CD4-positive, alpha-beta T cell (primary cell): ENCODE data around the gene PRR15L. TPM values are rescaled to one million over a fixed set of nuclear protein-coding genes. Genes with fewer than 3 reads are reported as not detected.
A peak's percentile ranks its signal among the peaks of the same experiment; 100 is the strongest.
"Not testable (repeated sequence)": the region's sequence is repeated elsewhere in the genome, so short reads cannot be mapped to it uniquely, and the experiment has no call there.

Experiments
- ATAC-seq: fragments of 200-7000 bp; cut with Tn5 transposase; one replicate; pipeline ENCODE4 v1.10.0; 2022; ENCODE audit warnings: mild to moderate bottlenecking; ENCODE audit not compliant: poor library complexity
- CTCF ChIA-PET: fragments of 350-600 bp; sonication (Branson Sonifier 250); formaldehyde crosslinking; loops from one replicate; lab custom pipeline; 2021; ENCODE audit warnings: antibody characterized with exemption, inconsistent platforms; lab: Charles Lee
- POLR2A ChIA-PET: fragments of 350-600 bp; sonication (Branson Sonifier 250); formaldehyde crosslinking; loops from one replicate; lab custom pipeline; 2021; ENCODE audit warnings: antibody characterized with exemption, inconsistent platforms; lab: Charles Lee
- DNase-seq, 14 experiments: peaks; one replicate each; pipeline ENCODE4 v3.0.0-alpha.2; 2013 to 2020; ENCODE audit warnings: mixed read lengths in 2 of 14
- H3K27ac ChIP-seq, 2 donors: one replicate each; pipeline versions ENCODE4 v1.5.1 to v1.7.0; 2013; ENCODE audit warnings: low read length in 2 of 2, low read depth in 1 of 2, mild to moderate bottlenecking in 1 of 2
- H3K27me3 ChIP-seq, 2 experiments: 1 replicate in 1 of 2; 2 replicates in 1 of 2; pipeline versions ENCODE4 v1.6.1 to v1.7.0; 2013; ENCODE audit warnings: low read length in 2 of 2, control low read depth in 1 of 2, mild to moderate bottlenecking in 1 of 2, moderate library complexity in 1 of 2; ENCODE audit not compliant: insufficient read depth in 2 of 2, control insufficient read depth in 1 of 2
- H3K36me3 ChIP-seq: one replicate; pipeline ENCODE4 v1.6.1; 2013; ENCODE audit warnings: low read length, control low read depth; ENCODE audit not compliant: insufficient read depth
- H3K4me1 ChIP-seq: one replicate; pipeline ENCODE4 v1.6.1; 2013; ENCODE audit warnings: low read length, control low read depth; ENCODE audit not compliant: insufficient read depth
- H3K4me3 ChIP-seq: one replicate; pipeline ENCODE4 v1.5.1; 2013; ENCODE audit warnings: mild to moderate bottlenecking, low read length, moderate library complexity
- H3K9me3 ChIP-seq, 2 experiments: 1 replicate in 1 of 2; 2 replicates in 1 of 2; pipeline versions ENCODE4 v1.6.1 to v1.7.0; 2013; ENCODE audit warnings: low read length in 2 of 2, mild to moderate bottlenecking in 2 of 2, control low read depth in 1 of 2, moderate library complexity in 1 of 2; ENCODE audit not compliant: control insufficient read depth in 1 of 2, insufficient read depth in 1 of 2
- H3K27ac Mint-ChIP-seq: one replicate; pipeline ENCODE4 v1.8.0; 2020; ENCODE audit warnings: mixed read lengths
- H3K27me3 Mint-ChIP-seq: one replicate; pipeline ENCODE4 v1.8.0; 2021; ENCODE audit warnings: mixed read lengths
- H3K36me3 Mint-ChIP-seq: one replicate; pipeline ENCODE4 v1.8.0; 2021; ENCODE audit warnings: low read depth, mixed read lengths
- H3K4me1 Mint-ChIP-seq: one replicate; pipeline ENCODE4 v1.8.0; 2021; ENCODE audit warnings: low read depth, mixed read lengths
- H3K4me3 Mint-ChIP-seq: one replicate; pipeline ENCODE4 v1.8.0; 2020; ENCODE audit warnings: mild to moderate bottlenecking, mixed read lengths
- H3K9me3 Mint-ChIP-seq: one replicate; pipeline ENCODE4 v1.8.0; 2020; ENCODE audit warnings: mixed read lengths
- intact Hi-C, 2 experiments: fragments of 100-400 bp; cut with DNase I in 1 of 2; cut with micrococcal nuclease in 1 of 2; formaldehyde crosslinking; loops; one replicate each; pipeline versions ENCODE4 v1.15.1 to v1.9.0; 2023 to 2025; cut with DNase I, micrococcal nuclease
- total RNA-seq, 174 experiments: library from RNA in 2 of 174; stranded (reverse) in 2 of 174; gene quantifications; one replicate each; pipeline ENCODE4 v1.2.3 and lab custom pipeline; 2021 to 2026
- TF ChIP-seq, protein P1 (sequence below): fragments of 200-600 bp; IDR thresholded peaks from one replicate; pipeline ENCODE4 v1.8.0; 2022; ENCODE audit warnings: antibody characterized with exemption, mild to moderate bottlenecking

Gene PRR15L
- total RNA-seq, 2 experiments from 2014 or later: not detected

DNA sequence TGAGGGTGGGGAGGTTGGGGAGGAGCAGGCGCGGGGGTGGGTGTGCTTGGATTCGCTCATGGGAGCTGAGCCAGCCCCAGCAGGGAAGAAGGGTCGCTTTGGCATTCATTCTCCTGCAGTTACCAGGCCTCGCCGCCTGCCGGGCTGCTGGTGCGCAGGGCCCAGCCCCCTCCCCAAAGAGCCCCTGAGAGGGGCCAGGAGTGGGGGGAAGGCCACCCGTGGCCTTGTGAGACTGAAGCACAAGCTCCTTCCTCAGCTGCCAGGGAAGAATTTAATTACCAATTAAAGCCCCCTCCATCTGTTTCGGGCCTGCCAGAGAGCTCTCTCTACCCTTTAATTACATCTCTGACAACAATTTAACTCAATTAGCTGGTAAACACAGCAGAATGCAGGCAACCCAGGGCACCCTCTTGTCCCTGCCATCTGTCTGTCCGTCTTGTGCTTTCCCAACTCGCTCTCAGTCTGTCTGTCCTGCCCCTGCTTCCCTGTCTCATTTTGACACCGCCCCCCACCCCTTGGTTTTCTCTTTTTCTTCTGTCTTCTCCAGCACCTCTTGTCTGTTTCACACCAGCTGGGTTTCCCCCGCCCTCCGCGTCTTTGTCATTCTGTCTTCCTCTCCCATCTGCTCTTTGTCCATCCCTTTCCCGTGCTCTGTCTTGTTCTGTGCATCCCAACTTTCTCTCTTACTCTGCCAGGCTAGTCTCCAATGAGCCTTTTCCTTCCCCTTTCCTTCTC lies 45.9 kb upstream of the PRR15L start:
- intact Hi-C loops: no loop called here

DNA sequence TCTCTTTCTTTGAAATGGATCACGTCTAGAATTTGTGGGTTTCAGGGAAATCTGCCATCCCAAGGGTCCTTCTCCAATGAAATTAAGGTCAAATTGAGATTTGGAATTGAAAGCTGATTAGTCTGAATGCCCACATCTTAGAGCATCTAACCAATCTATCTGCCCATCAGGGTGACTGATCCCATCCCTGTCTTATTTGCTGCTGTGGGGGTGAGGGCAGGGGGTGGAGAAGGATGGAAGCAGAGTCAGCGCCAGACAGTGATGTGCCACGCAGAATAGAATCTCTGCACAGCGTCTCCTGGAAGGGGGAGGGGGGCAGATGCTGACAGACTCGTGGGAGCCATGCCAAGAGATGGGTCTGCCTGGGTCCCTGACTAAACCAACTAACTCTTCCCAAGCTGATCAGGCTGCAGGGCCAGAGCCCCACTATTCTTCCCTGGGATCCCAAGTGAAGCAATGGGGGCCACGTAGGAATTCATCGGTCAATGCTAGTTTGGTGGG lies 45.3 kb upstream of the PRR15L start:
- no peak for DNase-seq
- ChIA-PET POLR2A (no interaction called here), CTCF (no interaction called here)
- Mint-ChIP-seq H3K4me3 (no peak overlapping the region), H3K27me3 (peaks cover 39% of the 10 kb centered on the region), H3K27ac (no peak overlapping the region), H3K9me3 (no peaks in the 10 kb centered on the region), H3K4me1 (no peaks in the 10 kb centered on the region), H3K36me3 (no peaks in the 10 kb centered on the region)
- TF ChIP-seq, protein P1, sequence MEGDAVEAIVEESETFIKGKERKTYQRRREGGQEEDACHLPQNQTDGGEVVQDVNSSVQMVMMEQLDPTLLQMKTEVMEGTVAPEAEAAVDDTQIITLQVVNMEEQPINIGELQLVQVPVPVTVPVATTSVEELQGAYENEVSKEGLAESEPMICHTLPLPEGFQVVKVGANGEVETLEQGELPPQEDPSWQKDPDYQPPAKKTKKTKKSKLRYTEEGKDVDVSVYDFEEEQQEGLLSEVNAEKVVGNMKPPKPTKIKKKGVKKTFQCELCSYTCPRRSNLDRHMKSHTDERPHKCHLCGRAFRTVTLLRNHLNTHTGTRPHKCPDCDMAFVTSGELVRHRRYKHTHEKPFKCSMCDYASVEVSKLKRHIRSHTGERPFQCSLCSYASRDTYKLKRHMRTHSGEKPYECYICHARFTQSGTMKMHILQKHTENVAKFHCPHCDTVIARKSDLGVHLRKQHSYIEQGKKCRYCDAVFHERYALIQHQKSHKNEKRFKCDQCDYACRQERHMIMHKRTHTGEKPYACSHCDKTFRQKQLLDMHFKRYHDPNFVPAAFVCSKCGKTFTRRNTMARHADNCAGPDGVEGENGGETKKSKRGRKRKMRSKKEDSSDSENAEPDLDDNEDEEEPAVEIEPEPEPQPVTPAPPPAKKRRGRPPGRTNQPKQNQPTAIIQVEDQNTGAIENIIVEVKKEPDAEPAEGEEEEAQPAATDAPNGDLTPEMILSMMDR: no peak
- H3K27ac ChIP-seq: no peak overlapping the region
- H3K36me3 ChIP-seq: no peaks in the 10 kb centered on the region
- H3K27me3 ChIP-seq: peaks cover 0 to 9% of the 10 kb centered on the region in 2 experiments
- no peak for ATAC-seq
- intact Hi-C loops: no loop called here
- H3K9me3 ChIP-seq: no peaks in the 10 kb centered on the region
- H3K4me1 ChIP-seq: no peaks in the 10 kb centered on the region
- H3K4me3 ChIP-seq: no peak overlapping the region

More for the DNA sequence above, 45.9 kb upstream of the PRR15L start:
- TF ChIP-seq, protein P1: no peak
- H3K36me3 ChIP-seq: no peaks in the 10 kb centered on the region
- H3K4me1 Mint-ChIP-seq: no peaks in the 10 kb centered on the region
- CTCF ChIA-PET: no interaction called here
- H3K4me3 ChIP-seq: no peak overlapping the region
- DNase-seq (no peak), ATAC-seq (no peak)
- H3K27ac Mint-ChIP-seq: no peak overlapping the region
- H3K27me3 Mint-ChIP-seq: peaks cover 43% of the 10 kb centered on the region
- no peak overlapping the region for H3K27ac ChIP-seq
- H3K27me3 ChIP-seq: peaks cover 1 to 9% of the 10 kb centered on the region in 2 experiments
- H3K4me3 Mint-ChIP-seq: no peak overlapping the region
- no peaks in the 10 kb centered on the region for H3K9me3 ChIP-seq
- no peaks in the 10 kb centered on the region for H3K36me3 Mint-ChIP-seq
- H3K9me3 Mint-ChIP-seq: no peaks in the 10 kb centered on the region
- POLR2A ChIA-PET: no interaction called here
- no peaks in the 10 kb centered on the region for H3K4me1 ChIP-seq

DNA sequence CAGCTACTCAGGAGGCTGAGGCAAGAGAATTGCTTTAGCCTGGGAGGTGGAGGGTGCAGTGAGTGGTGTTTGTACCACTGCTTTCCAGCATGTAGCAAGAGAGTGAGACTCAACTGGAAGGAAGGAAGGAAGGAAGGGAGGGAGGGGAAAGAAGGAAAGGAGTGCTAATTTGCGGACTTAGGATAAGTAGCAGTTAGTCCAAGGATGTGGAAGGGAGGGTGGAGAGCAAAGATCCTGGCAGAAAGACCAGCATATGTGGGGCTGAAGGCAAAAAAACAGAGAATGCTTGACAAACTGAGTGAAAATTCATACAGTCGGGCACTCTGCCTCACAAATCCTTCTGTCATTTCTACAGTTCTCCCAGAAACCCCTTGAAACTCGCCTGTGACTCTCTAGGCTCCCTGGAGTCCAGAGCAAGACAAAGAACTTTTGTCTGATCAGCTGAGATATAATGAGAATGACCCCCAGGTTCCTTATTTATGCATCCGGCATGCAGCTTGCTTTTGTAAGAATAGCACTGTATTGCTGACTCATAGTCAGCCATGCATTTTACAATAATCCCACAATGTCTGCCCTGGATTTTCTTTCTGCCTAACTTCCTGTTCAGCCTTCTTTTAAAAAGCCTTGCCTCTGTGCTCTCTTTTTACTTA lies 44.7 kb upstream of the PRR15L start:
- Mint-ChIP-seq H3K4me3 (no peak overlapping the region), H3K27me3 (peaks cover 38% of the 10 kb centered on the region), H3K4me1 (no peaks in the 10 kb centered on the region), H3K27ac (no peak overlapping the region), H3K9me3 (no peaks in the 10 kb centered on the region), H3K36me3 (no peaks in the 10 kb centered on the region)
- DNase-seq: peak in 2 of 14 experiments; percentile 40 to 49
- no peaks in the 10 kb centered on the region for H3K36me3 ChIP-seq
- CTCF ChIA-PET: no interaction called here
- POLR2A ChIA-PET: no interaction called here
- intact Hi-C loops: no loop called here
- H3K9me3 ChIP-seq: no peaks in the 10 kb centered on the region
- TF ChIP-seq, protein P1: no peak
- ATAC-seq: no peak
- no peak overlapping the region for H3K4me3 ChIP-seq
- H3K4me1 ChIP-seq: no peaks in the 10 kb centered on the region
- H3K27me3 ChIP-seq: peaks cover 0 to 4% of the 10 kb centered on the region in 2 experiments
- H3K27ac ChIP-seq: no peak overlapping the region

DNA sequence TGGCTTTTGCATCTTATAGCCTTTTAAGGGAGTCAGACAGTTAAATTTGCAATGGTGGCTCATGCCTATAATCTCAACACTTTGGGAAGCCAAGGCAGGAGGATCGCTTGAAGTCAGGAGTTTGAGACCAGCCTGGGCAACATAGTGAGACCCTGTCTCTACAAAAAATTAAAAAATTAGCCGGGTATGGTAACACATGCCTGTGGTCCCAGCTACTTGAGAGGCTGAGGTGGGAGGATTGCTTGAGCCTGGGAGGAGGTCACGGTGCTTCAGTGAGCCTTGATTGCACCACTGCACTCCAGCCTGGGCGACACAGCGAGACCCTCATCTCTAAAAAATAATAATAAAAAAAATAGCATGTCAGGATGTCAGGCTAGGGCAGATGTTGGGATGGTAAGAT lies 44.0 kb upstream of the PRR15L start:
- DNase-seq, H3K4me3 ChIP-seq, H3K9me3 ChIP-seq, H3K27ac ChIP-seq, H3K27me3 ChIP-seq, H3K4me1 Mint-ChIP-seq, H3K36me3 ChIP-seq, H3K36me3 Mint-ChIP-seq, CTCF ChIA-PET, H3K4me1 ChIP-seq, intact Hi-C loops, POLR2A ChIA-PET, H3K9me3 Mint-ChIP-seq, ATAC-seq, H3K4me3 Mint-ChIP-seq, H3K27ac Mint-ChIP-seq: not testable (repeated sequence)
- H3K27me3 Mint-ChIP-seq: peaks cover 32% of the 10 kb centered on the region
